HG03039 (cell line): ENCODE measurements around the gene PALM3.
A peak's percentile ranks its signal among the peaks of the same experiment; 100 is the strongest.
"Not testable (repeated sequence)": the region's sequence is repeated elsewhere in the genome, so short reads cannot be mapped to it uniquely, and the experiment has no call there.

Source experiments
- ATAC-seq: cut with Tn5 transposase; IDR thresholded peaks from one replicate; pipeline ENCODE4 v1.9.1; 2021; ENCODE audit warnings: mild to moderate bottlenecking, moderate library complexity; ENCODE audit not compliant: unreplicated experiment

PALM3 gene

GRCh38 chr19:14035159-14035558, 26.7 kb downstream of the PALM3 start:
- ATAC-seq = not testable (repeated sequence)

GRCh38 chr19:14033946-14034345, 27.9 kb downstream of the PALM3 start:
- ATAC-seq = no peak

GRCh38 chr19:14031719-14032480, 30.0 kb downstream of the PALM3 start, which contains the start of gene IL27RA:
Gene IL27RA (plus strand): TSS chr19:14031762. CDS start chr19:14031873, 111 bp downstream.
- no peak for ATAC-seq

- no peak for ATAC-seq
These were observed 30.7 kb downstream of the PALM3 start for GRCh38 chr19:14030997-14031718.

- ATAC-seq = no peak
These were observed 33.0 kb downstream of the PALM3 start for GRCh38 chr19:14028901-14029300.

- ATAC-seq = no peak
These were observed 33.9 kb downstream of the PALM3 start, which contains the start of gene RLN3 for GRCh38 chr19:14027856-14028450. Gene RLN3 (plus strand): TSS chr19:14028148. CDS start chr19:14028205, 57 bp downstream.

- ATAC-seq = not testable (repeated sequence)
These were observed 35.2 kb downstream of the PALM3 start for GRCh38 chr19:14026652-14027192.

- ATAC-seq = no peak
These were observed 38.3 kb downstream of the PALM3 start for GRCh38 chr19:14023404-14024235.

- no peak for ATAC-seq
These were observed 39.4 kb downstream of the PALM3 start for GRCh38 chr19:14022469-14022868.

GRCh38 chr19:14021474-14021873, 40.4 kb downstream of the PALM3 start:
- ATAC-seq = no peak

GRCh38 chr19:14019739-14020138, 42.1 kb downstream of the PALM3 start:
- ATAC-seq = not testable (repeated sequence)

GRCh38 chr19:14019100-14019499, 42.8 kb downstream of the PALM3 start:
- no peak for ATAC-seq

- no peak for ATAC-seq
These were observed 46.3 kb downstream of the PALM3 start for GRCh38 chr19:14015524-14016035.

GRCh38 chr19:14012378-14012915, 49.4 kb downstream of the PALM3 start:
- ATAC-seq = no peak

- ATAC-seq = peak; percentile 33
These were observed 54.9 kb downstream of the PALM3 start for GRCh38 chr19:14006766-14007562.

GRCh38 chr19:14006085-14006765, 55.7 kb downstream of the PALM3 start, which contains the start of gene RFX1:
Gene RFX1 (minus strand): TSS chr19:14006320. CDS start chr19:13993843, 12,477 bp downstream.
- peak; percentile 62 for ATAC-seq

GRCh38 chr19:14005349-14006084, 56.4 kb downstream of the PALM3 start:
- peak; percentile 32 for ATAC-seq
